PC-9 (cell line): Measurements from ENCODE around the gene SLC27A1. TPM values are rescaled to one million over a fixed set of nuclear protein-coding genes. Genes with fewer than 3 reads are reported as not detected.

Experiments used
- BruUV-seq: library from RNA; stranded (reverse); fragments of 400-500 nt; replicated peaks from 2 replicates; lab custom pipeline; 2021; lab: Mats Ljungman, UMichigan
- CTCF ChIA-PET: fragments of 300-600 bp; sonication (Branson Sonifier 250); formaldehyde crosslinking; loops from one replicate; lab custom pipeline; 2022; ENCODE audit warnings: antibody characterized with exemption; lab: Charles Lee
- POLR2A ChIA-PET: fragments of 300-600 bp; sonication (Branson Sonifier 250); formaldehyde crosslinking; loops from one replicate; lab custom pipeline; 2022; ENCODE audit warnings: antibody characterized with exemption; ENCODE audit not compliant: unreplicated experiment; lab: Charles Lee
- DNase-seq, 2 experiments: peaks; one replicate each; pipeline versions ENCODE4 v3.0.0 to v3.0.0-alpha.2; 2015 to 2022; ENCODE audit warnings: mixed read lengths in 1 of 2
- H2AFZ ChIP-seq: fragments of 200-600 bp; sonication (generic); 2 replicates; pipeline ENCODE4 v1.8.1; 2017; ENCODE audit warnings: antibody characterized with exemption
- H3F3A ChIP-seq: fragments of 200-600 bp; sonication (generic); 2 replicates; pipeline ENCODE4 v1.8.1; 2017; ENCODE audit warnings: antibody characterized with exemption, mild to moderate bottlenecking, low read depth; ENCODE audit not compliant: insufficient read depth
- H3K27ac ChIP-seq: fragments of 200-600 bp; sonication (generic); 2 replicates; pipeline ENCODE4 v1.6.1; 2016; ENCODE audit warnings: mixed run types
- H3K27me3 ChIP-seq: fragments of 200-600 bp; sonication (generic); 2 replicates; pipeline ENCODE4 v1.6.1; 2016; ENCODE audit warnings: low read depth, mixed run types; ENCODE audit not compliant: insufficient read depth
- H3K36me3 ChIP-seq: fragments of 200-600 bp; sonication (generic); 2 replicates; pipeline ENCODE4 v1.6.1; 2016; ENCODE audit warnings: low read depth, mixed run types
- H3K4me1 ChIP-seq: fragments of 200-600 bp; sonication (generic); replicated peaks from 2 replicates; pipeline ENCODE4 v1.6.1; 2016; ENCODE audit warnings: mixed run types; ENCODE audit not compliant: insufficient read depth
- H3K4me2 ChIP-seq: fragments of 200-600 bp; sonication (generic); 2 replicates; pipeline ENCODE4 v1.6.1; 2017; ENCODE audit warnings: mixed run types
- H3K4me3 ChIP-seq: fragments of 200-600 bp; sonication (generic); 2 replicates; pipeline ENCODE4 v1.6.1; 2016; ENCODE audit warnings: mixed run types
- H3K79me2 ChIP-seq: fragments of 200-600 bp; sonication (generic); 2 replicates; pipeline ENCODE4 v1.6.1; 2017; ENCODE audit warnings: low read depth, mixed run types
- H3K9me2 ChIP-seq: fragments of 200-600 bp; sonication (generic); 2 replicates; pipeline ENCODE4 v1.8.1; 2017; ENCODE audit warnings: mild to moderate bottlenecking; ENCODE audit not compliant: insufficient read depth
- H3K9me3 ChIP-seq: fragments of 200-600 bp; sonication (generic); 2 replicates; pipeline ENCODE4 v1.8.1; 2016; ENCODE audit warnings: low read depth; ENCODE audit not compliant: insufficient read depth
- H4K20me1 ChIP-seq: fragments of 200-600 bp; sonication (generic); 2 replicates; pipeline ENCODE4 v1.8.1; 2017; ENCODE audit not compliant: insufficient read depth
- CTCF ChIP-seq: fragments of 200-600 bp; sonication (generic); conservative IDR thresholded peaks from 2 replicates; pipeline ENCODE4 v1.6.1; 2017; ENCODE audit warnings: mixed run types, antibody characterized with exemption, mild to moderate bottlenecking, moderate library complexity
- EZH2 ChIP-seq: fragments of 200-600 bp; sonication (generic); IDR thresholded peaks from 2 replicates; pipeline ENCODE4 v1.8.0; 2017; ENCODE audit warnings: antibody characterized with exemption, low read depth
- intact Hi-C: fragments of 100-400 bp; cut with micrococcal nuclease; formaldehyde crosslinking; loops from one replicate; pipeline ENCODE4 v1.10.0; 2022; ENCODE audit not compliant: unreplicated experiment
- total RNA-seq: library from RNA; stranded (reverse); gene quantifications from 2 replicates; pipeline ENCODE4 v1.2.3, GENCODE V29; 2021

The SLC27A1 gene
- total RNA-seq, 1 experiment from 2014 or later: 30.8 TPM

GRCh38 chr19:17454576-17455071 lies 15.7 kb upstream of the SLC27A1 start:
- Histone ChIP-seq H3F3A (peaks cover 27% of the 10 kb centered on the region), H3K79me2 (no peaks in the 10 kb centered on the region), H3K27ac (no peak overlapping the region), H3K9me3 (no peaks in the 10 kb centered on the region), H3K36me3 (no peaks in the 10 kb centered on the region), H3K4me1 (peaks cover 14% of the 10 kb centered on the region), H3K4me2 (no peak overlapping the region), H3K9me2 (no peaks in the 10 kb centered on the region), H4K20me1 (no peaks in the 10 kb centered on the region), H3K27me3 (no peaks in the 10 kb centered on the region), H3K4me3 (no peak overlapping the region), H2AFZ (no peak overlapping the region)
- ChIA-PET POLR2A (interaction anchor here (0.6 kb wide), 1 partner anchor 376 kb away, joined by 8 read pairs; no protein-coding TSS in a partner anchor), CTCF (interaction anchor here (0.6 kb wide), 1 partner anchor 122 kb away, joined by 3 read pairs; no protein-coding TSS in a partner anchor)
- intact Hi-C loops: loop anchor here (5.0 kb wide), 1 partner anchor 403 kb away; the partner anchor contains the start of gene RPL18A
- DNase-seq: no peak
- TF ChIP-seq EZH2 (no peak), CTCF (no peak)
- no TSS peak for BruUV-seq

GRCh38 chr19:17455308-17456123 lies 14.8 kb upstream of the SLC27A1 start:
- Histone ChIP-seq H3K27me3 (no peaks in the 10 kb centered on the region), H3K36me3 (no peaks in the 10 kb centered on the region), H3K9me3 (no peaks in the 10 kb centered on the region), H3K27ac (no peak overlapping the region), H4K20me1 (no peaks in the 10 kb centered on the region), H3K4me3 (no peak overlapping the region), H3K79me2 (no peaks in the 10 kb centered on the region), H3K4me1 (peaks cover 10% of the 10 kb centered on the region), H2AFZ (no peak overlapping the region), H3F3A (peaks cover 20% of the 10 kb centered on the region), H3K4me2 (no peak overlapping the region), H3K9me2 (no peaks in the 10 kb centered on the region)
- no TSS peak for BruUV-seq
- POLR2A ChIA-PET: no interaction called here
- CTCF ChIA-PET: interaction anchor here (0.6 kb wide), 1 partner anchor 123 kb away, joined by 3 read pairs; no protein-coding TSS in a partner anchor
- DNase-seq: no peak
- intact Hi-C loops: no loop called here
- TF ChIP-seq EZH2: no peak
- TF ChIP-seq CTCF: no peak

- Histone ChIP-seq H3K9me2 (no peaks in the 10 kb centered on the region), H3K4me3 (no peak overlapping the region), H3K9me3 (no peaks in the 10 kb centered on the region), H3K27me3 (no peaks in the 10 kb centered on the region), H3K36me3 (no peaks in the 10 kb centered on the region), H3K27ac (no peak overlapping the region), H3F3A (peaks cover 14% of the 10 kb centered on the region), H4K20me1 (no peaks in the 10 kb centered on the region), H3K4me2 (no peak overlapping the region), H3K4me1 (peaks cover 3% of the 10 kb centered on the region), H3K79me2 (no peaks in the 10 kb centered on the region), H2AFZ (no peak overlapping the region)
- intact Hi-C loops: no loop called here
- CTCF ChIA-PET: no interaction called here
- no peak for DNase-seq
- no TSS peak for BruUV-seq
- POLR2A ChIA-PET: no interaction called here
- TF ChIP-seq CTCF (no peak), EZH2 (no peak)
Measured at GRCh38 chr19:17456127-17456526, 14.2 kb upstream of the SLC27A1 start.
